ENCODE results near the gene RPL41.
A peak's percentile ranks its signal among the peaks of the same experiment; 100 is the strongest.

RPL41 gene

GRCh38 chr12:56103066-56103711, 13.2 kb upstream of the RPL41 start:
- no peak for DNase-seq (ENCODE audit: low read depth, low spot score)

- DNase-seq (ENCODE audit: low read depth, low spot score), result no peak
Measured at GRCh38 chr12:56103823-56104108, 12.7 kb upstream of the RPL41 start.

GRCh38 chr12:56104109-56104814, 12.2 kb upstream of the RPL41 start, which contains the start of gene PA2G4:
PA2G4 (plus strand) TSS chr12:56104559; CDS start chr12:56104738, 179 bp downstream.
- peak; percentile 99 for DNase-seq (ENCODE audit: low read depth, low spot score)

- DNase-seq (ENCODE audit: low read depth, low spot score), result peak; percentile 24
Measured at GRCh38 chr12:56104815-56105608, 11.4 kb upstream of the RPL41 start.

- no peak for DNase-seq (ENCODE audit: low read depth, low spot score)
Measured at GRCh38 chr12:56105609-56105902, 10.9 kb upstream of the RPL41 start.

- peak; percentile 68 for DNase-seq (ENCODE audit: low read depth, low spot score)
Measured at GRCh38 chr12:56107242-56107641, 9.2 kb upstream of the RPL41 start.

GRCh38 chr12:56110571-56110970, 5.9 kb upstream of the RPL41 start:
- DNase-seq (ENCODE audit: low read depth, low spot score), result no peak

- DNase-seq (ENCODE audit: low read depth, low spot score), result no peak
Measured at GRCh38 chr12:56114084-56114483, 2.3 kb upstream of the RPL41 start.

GRCh38 chr12:56115329-56115728, 1.1 kb upstream of the RPL41 start:
- DNase-seq (ENCODE audit: low read depth, low spot score), result peak; percentile 62

- peak; percentile 7 for DNase-seq (ENCODE audit: low read depth, low spot score)
Measured at GRCh38 chr12:56117082-56117706, 761 bp downstream of the RPL41 start.

- peak; percentile 100 for DNase-seq (ENCODE audit: low read depth, low spot score)
Measured at GRCh38 chr12:56117778-56118687, 1.6 kb downstream of the RPL41 start, which contains the start of gene ZC3H10. ZC3H10 (plus strand) TSS chr12:56118266; CDS start chr12:56120563, 2,297 bp downstream.

GRCh38 chr12:56118688-56119357, 2.4 kb downstream of the RPL41 start:
- DNase-seq (ENCODE audit: low read depth, low spot score), result no peak

- peak; percentile 88 for DNase-seq (ENCODE audit: low read depth, low spot score)
Measured at GRCh38 chr12:56119361-56119796, 2.9 kb downstream of the RPL41 start.

- DNase-seq (ENCODE audit: low read depth, low spot score), result no peak
Measured at GRCh38 chr12:56120158-56120846, 3.9 kb downstream of the RPL41 start.

- DNase-seq (ENCODE audit: low read depth, low spot score), result no peak
Measured at GRCh38 chr12:56121204-56121870, 4.9 kb downstream of the RPL41 start.

- no peak for DNase-seq (ENCODE audit: low read depth, low spot score)
Measured at GRCh38 chr12:56122637-56123036, 6.2 kb downstream of the RPL41 start.

GRCh38 chr12:56124133-56124532, 7.7 kb downstream of the RPL41 start:
- no peak for DNase-seq (ENCODE audit: low read depth, low spot score)

- no peak for DNase-seq (ENCODE audit: low read depth, low spot score)
Measured at GRCh38 chr12:56126732-56127239, 10.4 kb downstream of the RPL41 start.

GRCh38 chr12:56127485-56127887, 11.1 kb downstream of the RPL41 start:
- DNase-seq (ENCODE audit: low read depth, low spot score), result no peak
